Measurements from ENCODE around the gene SIAE.

The SIAE gene

GRCh38 chr11:124719534-124719933 is 46.0 kb upstream of the SIAE start:
- no peak for ATAC-seq
- TF ChIP-seq PATZ1 (CRISPR knock-in tag; IDR thresholded peaks at IDR 0.05; ENCODE audit: borderline replicate concordance) (no peak), ZFP3 (CRISPR knock-in tag; IDR thresholded peaks at IDR 0.05) (no peak), CSRNP3 (CRISPR knock-in tag; IDR thresholded peaks at IDR 0.05) (no peak), ZNF565 (CRISPR knock-in tag; conservative IDR thresholded peaks at IDR 0.05; ENCODE audit: low read depth) (no peak), ISL1 (CRISPR knock-in tag; IDR thresholded peaks at IDR 0.05) (no peak), ZNF70 (CRISPR knock-in tag; IDR thresholded peaks at IDR 0.05) (no peak), SNAI2 (CRISPR knock-in tag; IDR thresholded peaks at IDR 0.05) (no peak), ZNF8 (CRISPR knock-in tag; IDR thresholded peaks at IDR 0.05) (no peak), OSR1 (CRISPR knock-in tag; IDR thresholded peaks at IDR 0.05) (no peak), ARNTL (CRISPR knock-in tag; IDR thresholded peaks at IDR 0.05; ENCODE audit: borderline replicate concordance, low read depth) (no peak), CSDC2 (CRISPR knock-in tag; IDR thresholded peaks at IDR 0.05) (no peak), TCF4 (CRISPR knock-in tag; IDR thresholded peaks at IDR 0.05; ENCODE audit: borderline replicate concordance) (no peak), ESRRG (CRISPR knock-in tag; IDR thresholded peaks at IDR 0.05) (no peak), BACH2 (CRISPR knock-in tag; IDR thresholded peaks at IDR 0.05; ENCODE audit: borderline replicate concordance) (no peak), POU6F1 (CRISPR knock-in tag; IDR thresholded peaks at IDR 0.05; ENCODE audit: borderline replicate concordance, low read depth) (no peak)
- TF ChIP-seq, protein P1, sequence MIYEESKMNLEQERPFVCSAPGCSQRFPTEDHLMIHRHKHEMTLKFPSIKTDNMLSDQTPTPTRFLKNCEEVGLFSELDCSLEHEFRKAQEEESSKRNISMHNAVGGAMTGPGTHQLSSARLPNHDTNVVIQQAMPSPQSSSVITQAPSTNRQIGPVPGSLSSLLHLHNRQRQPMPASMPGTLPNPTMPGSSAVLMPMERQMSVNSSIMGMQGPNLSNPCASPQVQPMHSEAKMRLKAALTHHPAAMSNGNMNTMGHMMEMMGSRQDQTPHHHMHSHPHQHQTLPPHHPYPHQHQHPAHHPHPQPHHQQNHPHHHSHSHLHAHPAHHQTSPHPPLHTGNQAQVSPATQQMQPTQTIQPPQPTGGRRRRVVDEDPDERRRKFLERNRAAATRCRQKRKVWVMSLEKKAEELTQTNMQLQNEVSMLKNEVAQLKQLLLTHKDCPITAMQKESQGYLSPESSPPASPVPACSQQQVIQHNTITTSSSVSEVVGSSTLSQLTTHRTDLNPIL (CRISPR knock-in tag; IDR thresholded peaks at IDR 0.05; ENCODE audit: low read depth) = no peak

DNA sequence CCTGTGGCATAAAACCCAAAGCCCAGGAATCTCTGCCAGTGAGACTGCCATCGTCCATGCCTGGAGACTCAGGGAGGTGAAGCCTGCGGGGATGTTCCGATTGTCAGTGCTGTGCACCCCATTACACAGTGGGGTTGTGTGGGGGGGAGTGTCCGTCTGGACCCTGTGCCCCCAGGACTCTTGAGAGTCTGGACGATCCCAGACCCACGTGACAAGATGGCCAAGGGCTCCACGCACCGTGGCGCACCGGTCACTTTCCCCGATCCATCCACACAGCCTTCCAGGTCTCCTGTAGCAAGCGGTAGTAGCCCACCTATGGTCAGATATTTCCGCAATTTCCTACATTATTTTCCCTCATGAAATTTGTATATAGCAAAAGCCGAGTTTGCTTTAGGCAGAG is 45.3 kb upstream of the SIAE start:
- ATAC-seq = no peak
- TF ChIP-seq POU6F1 (CRISPR knock-in tag; IDR thresholded peaks at IDR 0.05; ENCODE audit: borderline replicate concordance, low read depth) (no peak), ZFP30 (CRISPR knock-in tag; IDR thresholded peaks at IDR 0.05) (no peak), BACH2 (CRISPR knock-in tag; IDR thresholded peaks at IDR 0.05; ENCODE audit: borderline replicate concordance) (no peak), OSR1 (CRISPR knock-in tag; IDR thresholded peaks at IDR 0.05) (no peak), GLIS3 (CRISPR knock-in tag; IDR thresholded peaks at IDR 0.05) (no peak), TCF4 (CRISPR knock-in tag; IDR thresholded peaks at IDR 0.05; ENCODE audit: borderline replicate concordance) (no peak), PATZ1 (CRISPR knock-in tag; IDR thresholded peaks at IDR 0.05; ENCODE audit: borderline replicate concordance) (no peak), PPARA (CRISPR knock-in tag; IDR thresholded peaks at IDR 0.05; ENCODE audit: borderline replicate concordance) (no peak), ISL1 (CRISPR knock-in tag; IDR thresholded peaks at IDR 0.05) (no peak), ARNTL (CRISPR knock-in tag; IDR thresholded peaks at IDR 0.05; ENCODE audit: borderline replicate concordance, low read depth) (no peak), RARB (CRISPR knock-in tag; IDR thresholded peaks at IDR 0.05) (no peak), TOX (CRISPR knock-in tag; IDR thresholded peaks at IDR 0.05; ENCODE audit: borderline replicate concordance) (no peak), TSHZ2 (CRISPR knock-in tag; IDR thresholded peaks at IDR 0.05) (no peak)
- TF ChIP-seq, protein P1 (CRISPR knock-in tag; IDR thresholded peaks at IDR 0.05; ENCODE audit: low read depth) = no peak

Data from SK-N-SH treated with all-trans-retinoic acid at 6 μM for 48 hours (cell line).